Neural cell (in vitro differentiated cells): ENCODE data around the gene SEL1L3. TPM values are rescaled to one million over a fixed set of nuclear protein-coding genes. Genes with fewer than 3 reads are reported as not detected.

ENCODE experiments used
- H2AFZ ChIP-seq: fragments of 200-600, 300-800 bp; sonication (generic), shearing (Covaris generic); 2 replicates; pipeline ENCODE4 v1.6.0; 2014; ENCODE audit warnings: low read depth, mild to moderate bottlenecking, antibody characterized with exemption, low read length, moderate library complexity
- H3F3A ChIP-seq: fragments of 200-600 bp; shearing (Covaris generic); 2 replicates; pipeline ENCODE4 v1.6.1; 2016; ENCODE audit warnings: mild to moderate bottlenecking, moderate library complexity, mixed read lengths, antibody characterized with exemption, low read length; ENCODE audit not compliant: insufficient read depth, poor library complexity, severe bottlenecking
- H3K27ac ChIP-seq: fragments of 200-600, 300-800 bp; sonication (generic), shearing (Covaris generic); 2 replicates; pipeline ENCODE4 v1.5.1; 2014; ENCODE audit warnings: mild to moderate bottlenecking, low read length, moderate library complexity
- H3K27me3 ChIP-seq: fragments of 300-800, 200-600 bp; sonication (generic), shearing (Covaris generic); 2 replicates; pipeline ENCODE4 v1.6.0; 2014; ENCODE audit warnings: mild to moderate bottlenecking, low read depth, low read length, moderate library complexity; ENCODE audit not compliant: insufficient read depth
- H3K36me3 ChIP-seq: fragments of 300-800, 200-600 bp; sonication (generic), shearing (Covaris generic); 2 replicates; pipeline ENCODE4 v1.5.1; 2014; ENCODE audit warnings: mild to moderate bottlenecking, antibody characterized with exemption, low read length, moderate library complexity; ENCODE audit not compliant: insufficient read depth
- H3K4me2 ChIP-seq: fragments of 300-800, 200-600 bp; sonication (generic), shearing (Covaris generic); 2 replicates; pipeline ENCODE4 v1.6.0; 2014; ENCODE audit warnings: mild to moderate bottlenecking, low read length
- H3K4me3 ChIP-seq: fragments of 300-800, 200-600 bp; sonication (generic), shearing (Covaris generic); 2 replicates; pipeline ENCODE4 v1.5.1; 2014; ENCODE audit warnings: mild to moderate bottlenecking, low read length, moderate library complexity
- H3K79me2 ChIP-seq: fragments of 200-600 bp; shearing (Covaris generic); replicated peaks from 2 replicates; pipeline ENCODE4 v1.6.0; 2014; ENCODE audit warnings: mild to moderate bottlenecking, low read length, moderate library complexity; ENCODE audit not compliant: insufficient read depth
- H3K9ac ChIP-seq: fragments of 300-800, 200-600 bp; sonication (generic), shearing (Covaris generic); 2 replicates; pipeline ENCODE4 v1.6.1; 2016; ENCODE audit warnings: mild to moderate bottlenecking, low read length, mixed read lengths
- H3K9me2 ChIP-seq: fragments of 200-600 bp; shearing (Covaris generic); 2 replicates; pipeline ENCODE4 v1.6.1; 2016; ENCODE audit warnings: mild to moderate bottlenecking, low read length, mixed read lengths; ENCODE audit not compliant: insufficient read depth
- H3K9me3 ChIP-seq: fragments of 200-600, 300-800 bp; sonication (generic), shearing (Covaris generic); 2 replicates; pipeline ENCODE4 v1.6.1; 2016; ENCODE audit warnings: mild to moderate bottlenecking, mixed run types, low read length, moderate library complexity, mixed read lengths
- H4K20me1 ChIP-seq: fragments of 200-600 bp; shearing (Covaris generic); 2 replicates; pipeline ENCODE4 v1.6.1; 2016; ENCODE audit warnings: mild to moderate bottlenecking, mixed run types; ENCODE audit not compliant: insufficient read depth
- EZH2 ChIP-seq: fragments of 200-600, 300-800 bp; shearing (Covaris generic), sonication (generic); IDR thresholded peaks from 2 replicates; pipeline ENCODE4 v1.6.1; 2014; ENCODE audit warnings: antibody characterized with exemption, low read length, borderline replicate concordance, mild to moderate bottlenecking; ENCODE audit not compliant: insufficient read depth, poor library complexity, severe bottlenecking
- MXI1 ChIP-seq: fragments of 450-650 bp; conservative IDR thresholded peaks from 2 replicates; pipeline ENCODE4 v1.6.1; 2014; ENCODE audit warnings: antibody characterized with exemption, mild to moderate bottlenecking; ENCODE audit not compliant: poor library complexity, severe bottlenecking
- POLR2AphosphoS5 ChIP-seq: IDR thresholded peaks from 2 replicates; pipeline ENCODE4 v1.6.1; 2012
- RAD21 ChIP-seq: fragments of 450-650 bp; conservative IDR thresholded peaks from 2 replicates; pipeline ENCODE4 v1.6.1; 2014; ENCODE audit warnings: antibody characterized with exemption, mild to moderate bottlenecking, moderate library complexity
- REST ChIP-seq: IDR thresholded peaks from 2 replicates; pipeline ENCODE4 v1.6.1; 2012; ENCODE audit warnings: borderline replicate concordance
- SMC3 ChIP-seq: fragments of 450-650 bp; conservative IDR thresholded peaks from 2 replicates; pipeline ENCODE4 v1.6.1; 2014; ENCODE audit warnings: antibody characterized with exemption, mild to moderate bottlenecking, moderate library complexity; ENCODE audit not compliant: poor library complexity
- TAF1 ChIP-seq: IDR thresholded peaks from 2 replicates; pipeline ENCODE4 v1.6.1; 2012; ENCODE audit warnings: low read depth
- polyA plus RNA-seq: library from polyadenylated mRNA; depleted of rRNA; stranded (reverse); fragments of >200 nt; gene quantifications from 2 replicates; pipeline ENCODE4 v1.2.3, GENCODE V29; 2014
- TF ChIP-seq, protein P1 (sequence below): fragments of 450-650 bp; IDR thresholded peaks from 2 replicates; pipeline ENCODE4 v1.5.1; 2014; ENCODE audit warnings: antibody characterized with exemption, mild to moderate bottlenecking, moderate library complexity; ENCODE audit not compliant: poor library complexity, severe bottlenecking

The SEL1L3 gene
- polyA plus RNA-seq, 1 donor from 2014 or later, result 2.0 TPM

DNA sequence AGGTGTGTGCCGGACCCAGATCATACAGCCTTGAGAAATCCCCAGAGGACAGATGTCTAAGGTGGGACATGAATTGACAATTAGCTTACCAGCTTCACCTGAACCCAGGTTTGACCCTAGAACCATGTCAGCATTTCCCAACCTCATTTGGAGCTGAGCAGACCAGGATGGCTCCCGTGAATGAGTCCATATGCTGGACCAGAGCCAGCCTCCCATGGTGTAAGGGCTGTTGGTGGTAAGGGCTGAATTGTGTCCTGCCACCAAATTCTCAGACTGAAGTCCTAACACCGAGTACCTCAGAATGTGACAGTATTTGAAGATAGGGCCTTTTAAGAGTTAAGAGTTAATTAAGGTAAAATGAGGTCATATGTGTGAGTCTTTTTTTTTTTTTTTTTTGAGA lies 118.8 kb downstream of the SEL1L3 start:
- H3K27ac ChIP-seq, result no peak overlapping the region
- H4K20me1 ChIP-seq, result no peaks in the 10 kb centered on the region
- H2AFZ ChIP-seq, result no peak overlapping the region
- H3K9ac ChIP-seq, result no peak overlapping the region
- H3F3A ChIP-seq, result no peaks in the 10 kb centered on the region
- H3K79me2 ChIP-seq, result no peaks in the 10 kb centered on the region
- no peaks in the 10 kb centered on the region for H3K9me3 ChIP-seq
- no peak for TF ChIP-seq EZH2
- no peak for TF ChIP-seq MXI1
- TF ChIP-seq RAD21, result no peak
- no peak for TF ChIP-seq REST
- TF ChIP-seq SMC3, result no peak
- TF ChIP-seq POLR2AphosphoS5, result no peak
- TF ChIP-seq TAF1, result no peak
- TF ChIP-seq, protein P1, sequence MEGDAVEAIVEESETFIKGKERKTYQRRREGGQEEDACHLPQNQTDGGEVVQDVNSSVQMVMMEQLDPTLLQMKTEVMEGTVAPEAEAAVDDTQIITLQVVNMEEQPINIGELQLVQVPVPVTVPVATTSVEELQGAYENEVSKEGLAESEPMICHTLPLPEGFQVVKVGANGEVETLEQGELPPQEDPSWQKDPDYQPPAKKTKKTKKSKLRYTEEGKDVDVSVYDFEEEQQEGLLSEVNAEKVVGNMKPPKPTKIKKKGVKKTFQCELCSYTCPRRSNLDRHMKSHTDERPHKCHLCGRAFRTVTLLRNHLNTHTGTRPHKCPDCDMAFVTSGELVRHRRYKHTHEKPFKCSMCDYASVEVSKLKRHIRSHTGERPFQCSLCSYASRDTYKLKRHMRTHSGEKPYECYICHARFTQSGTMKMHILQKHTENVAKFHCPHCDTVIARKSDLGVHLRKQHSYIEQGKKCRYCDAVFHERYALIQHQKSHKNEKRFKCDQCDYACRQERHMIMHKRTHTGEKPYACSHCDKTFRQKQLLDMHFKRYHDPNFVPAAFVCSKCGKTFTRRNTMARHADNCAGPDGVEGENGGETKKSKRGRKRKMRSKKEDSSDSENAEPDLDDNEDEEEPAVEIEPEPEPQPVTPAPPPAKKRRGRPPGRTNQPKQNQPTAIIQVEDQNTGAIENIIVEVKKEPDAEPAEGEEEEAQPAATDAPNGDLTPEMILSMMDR, result no peak
- H3K4me2 ChIP-seq, result no peak overlapping the region
- H3K36me3 ChIP-seq, result no peaks in the 10 kb centered on the region
- no peak overlapping the region for H3K4me3 ChIP-seq
- no peaks in the 10 kb centered on the region for H3K9me2 ChIP-seq
- H3K27me3 ChIP-seq, result no peaks in the 10 kb centered on the region

DNA sequence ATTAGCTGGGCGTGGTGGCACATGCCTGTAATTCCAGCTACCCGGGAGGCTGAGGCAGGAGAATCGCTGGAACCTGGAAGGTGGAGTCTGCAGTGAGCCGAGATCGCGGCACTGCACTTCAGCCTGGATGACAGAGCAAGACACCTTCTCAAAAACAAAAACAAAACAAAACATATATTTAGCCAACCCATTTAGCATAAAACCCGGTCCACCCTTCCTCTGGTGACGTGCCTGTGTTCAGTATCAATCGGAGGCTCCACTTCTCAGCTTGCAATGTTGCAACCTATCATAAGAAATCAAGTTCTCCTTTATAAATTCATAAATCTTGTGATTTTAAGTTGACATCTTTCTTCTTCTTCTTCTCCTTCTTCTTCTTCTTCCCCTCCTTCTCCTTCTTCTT lies 133.2 kb downstream of the SEL1L3 start:
- no peaks in the 10 kb centered on the region for H3K27me3 ChIP-seq
- no peak overlapping the region for H3K4me2 ChIP-seq
- no peaks in the 10 kb centered on the region for H3K36me3 ChIP-seq
- H3K9me2 ChIP-seq, result no peaks in the 10 kb centered on the region
- no peaks in the 10 kb centered on the region for H3K79me2 ChIP-seq
- no peak overlapping the region for H3K27ac ChIP-seq
- H3F3A ChIP-seq, result no peaks in the 10 kb centered on the region
- TF ChIP-seq TAF1 (no peak), RAD21 (no peak), MXI1 (no peak), SMC3 (no peak), REST (no peak), POLR2AphosphoS5 (no peak), EZH2 (no peak)
- TF ChIP-seq, protein P1, result no peak
- H2AFZ ChIP-seq, result no peak overlapping the region
- no peak overlapping the region for H3K4me3 ChIP-seq
- no peaks in the 10 kb centered on the region for H4K20me1 ChIP-seq
- H3K9me3 ChIP-seq, result no peaks in the 10 kb centered on the region
- no peak overlapping the region for H3K9ac ChIP-seq
